Thyroid gland (tissue), 4 donors: Measurements from ENCODE around the gene KDF1. TPM values are rescaled to one million over a fixed set of nuclear protein-coding genes. Genes with fewer than 3 reads are reported as not detected.

Experiments used
- DNase-seq, 2 donors: peaks; one replicate each; pipeline ENCODE4 v3.0.0-alpha.2; 2019
- H3K27ac ChIP-seq, 3 donors: fragments of 200-600 bp; sonication (generic); 1 replicate in 2 of 3; 2 replicates in 1 of 3; pipeline ENCODE4 v1.5.1; 2016 to 2019; ENCODE audit warnings: mild to moderate bottlenecking in 1 of 3, moderate library complexity in 1 of 3
- H3K27me3 ChIP-seq: fragments of 200-600 bp; sonication (generic); one replicate; pipeline ENCODE4 v1.5.1; 2019
- H3K36me3 ChIP-seq, 2 donors: fragments of 200-600 bp; sonication (generic); one replicate each; pipeline ENCODE4 v1.5.1; 2016 to 2019
- H3K4me1 ChIP-seq, 2 donors: fragments of 200-600 bp; sonication (generic); one replicate each; pipeline ENCODE4 v1.5.1; 2017 to 2019
- H3K4me3 ChIP-seq, 3 donors: fragments of 200-600 bp; sonication (generic); replicated peaks in 1 of 3; 1 replicate in 2 of 3; 2 replicates in 1 of 3; pipeline ENCODE4 v1.5.1; 2016; ENCODE audit warnings: mild to moderate bottlenecking in 1 of 3
- H3K9me3 ChIP-seq: fragments of 200-600 bp; sonication (generic); one replicate; pipeline ENCODE4 v1.5.1; 2017
- POLR2A ChIP-seq, 2 donors: fragments of 450-650 bp; IDR thresholded peaks; one replicate each; pipeline ENCODE4 v1.6.1; 2017; ENCODE audit warnings: antibody characterized with exemption in 2 of 2, mild to moderate bottlenecking in 2 of 2, moderate library complexity in 1 of 2
- WGBS, 2 donors: methylation state at CpG; one replicate each; pipeline ENCODE4 v1.1.5; 2017; 5-methylcytosine and 5-hydroxymethylcytosine counted together
- intact Hi-C: fragments of 100-400 bp; cut with DNase I; formaldehyde crosslinking; loops from one replicate; pipeline ENCODE4 v1.15.1; 2023
- total RNA-seq, 4 donors: library from RNA; depleted of rRNA; stranded (reverse); fragments of >200 nt; gene quantifications; one replicate each; pipeline ENCODE4 v1.2.3, GENCODE V29; 2016
- TF ChIP-seq, protein P1 (sequence below), 6 experiments: fragments of 200-600 bp in 3 of 6; fragments of 450-650 bp in 3 of 6; sonication (generic) in 3 of 6; IDR thresholded peaks; one replicate each; pipeline ENCODE4 v1.5.1; 2016 to 2019; ENCODE audit warnings: antibody characterized with exemption in 6 of 6, mild to moderate bottlenecking in 2 of 6, inconsistent platforms in 1 of 6, moderate library complexity in 1 of 6

KDF1 gene
- total RNA-seq, 4 donors from 2014 or later = 13.2 to 30.3 (median 22.6) TPM

DNA sequence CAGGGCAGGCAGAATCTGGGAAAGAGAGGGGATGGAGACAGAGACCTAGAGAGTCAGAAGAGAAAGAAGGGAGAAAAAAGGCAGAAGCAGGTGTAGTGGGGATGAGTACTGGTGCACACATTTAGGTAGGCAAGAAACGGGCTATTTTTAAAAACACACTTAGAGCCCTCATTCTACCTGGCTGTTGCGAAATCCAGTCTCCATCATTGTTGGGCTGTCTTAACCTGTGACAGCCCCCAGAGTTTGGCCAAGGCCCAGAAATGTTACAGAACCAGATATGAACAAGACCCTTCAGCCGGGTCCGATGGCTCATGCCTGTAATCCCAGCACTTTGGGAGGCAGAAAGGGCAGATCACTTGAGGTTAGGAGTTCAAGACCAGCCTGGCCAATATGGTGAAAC, 12.6 kb upstream of the KDF1 start:
- intact Hi-C loops = no loop called here
- Histone ChIP-seq H3K27ac (no peak overlapping the region), H3K9me3 (no peaks in the 10 kb centered on the region), H3K4me3 (no peak overlapping the region), H3K27me3 (no peaks in the 10 kb centered on the region), H3K36me3 (no peaks in the 10 kb centered on the region), H3K4me1 (no peaks in the 10 kb centered on the region)
- DNase-seq = no peak
- WGBS, 2 donors = 81 to 92% methylated on average over 4 of the region's 4 CpGs
- no peak for TF ChIP-seq POLR2A (IDR thresholded peaks at IDR 0.05)
- TF ChIP-seq, protein P1, sequence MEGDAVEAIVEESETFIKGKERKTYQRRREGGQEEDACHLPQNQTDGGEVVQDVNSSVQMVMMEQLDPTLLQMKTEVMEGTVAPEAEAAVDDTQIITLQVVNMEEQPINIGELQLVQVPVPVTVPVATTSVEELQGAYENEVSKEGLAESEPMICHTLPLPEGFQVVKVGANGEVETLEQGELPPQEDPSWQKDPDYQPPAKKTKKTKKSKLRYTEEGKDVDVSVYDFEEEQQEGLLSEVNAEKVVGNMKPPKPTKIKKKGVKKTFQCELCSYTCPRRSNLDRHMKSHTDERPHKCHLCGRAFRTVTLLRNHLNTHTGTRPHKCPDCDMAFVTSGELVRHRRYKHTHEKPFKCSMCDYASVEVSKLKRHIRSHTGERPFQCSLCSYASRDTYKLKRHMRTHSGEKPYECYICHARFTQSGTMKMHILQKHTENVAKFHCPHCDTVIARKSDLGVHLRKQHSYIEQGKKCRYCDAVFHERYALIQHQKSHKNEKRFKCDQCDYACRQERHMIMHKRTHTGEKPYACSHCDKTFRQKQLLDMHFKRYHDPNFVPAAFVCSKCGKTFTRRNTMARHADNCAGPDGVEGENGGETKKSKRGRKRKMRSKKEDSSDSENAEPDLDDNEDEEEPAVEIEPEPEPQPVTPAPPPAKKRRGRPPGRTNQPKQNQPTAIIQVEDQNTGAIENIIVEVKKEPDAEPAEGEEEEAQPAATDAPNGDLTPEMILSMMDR (IDR thresholded peaks at IDR 0.05) = no peak

- Histone ChIP-seq H3K27me3 (no peaks in the 10 kb centered on the region), H3K4me1 (no peaks in the 10 kb centered on the region), H3K36me3 (no peaks in the 10 kb centered on the region), H3K4me3 (no peak overlapping the region), H3K9me3 (no peaks in the 10 kb centered on the region), H3K27ac (no peak overlapping the region)
- TF ChIP-seq POLR2A (IDR thresholded peaks at IDR 0.05) = no peak
- TF ChIP-seq, protein P1 (IDR thresholded peaks at IDR 0.05) = no peak
- no peak for DNase-seq
- intact Hi-C loops = no loop called here
- 41 to 47% methylated on average over 6 of the region's 6 CpGs for WGBS, 2 donors
These were observed 12.1 kb upstream of the KDF1 start for GRCh38 chr1:26972390-26972789.

GRCh38 chr1:26971590-26971989, 11.3 kb upstream of the KDF1 start:
- Histone ChIP-seq H3K9me3 (no peaks in the 10 kb centered on the region), H3K4me3 (no peak overlapping the region), H3K4me1 (no peaks in the 10 kb centered on the region), H3K27ac (no peak overlapping the region), H3K36me3 (no peaks in the 10 kb centered on the region), H3K27me3 (no peaks in the 10 kb centered on the region)
- intact Hi-C loops = no loop called here
- DNase-seq = no peak
- TF ChIP-seq, protein P1 (IDR thresholded peaks at IDR 0.05) = no peak
- TF ChIP-seq POLR2A (IDR thresholded peaks at IDR 0.05) = no peak
- 77 to 100% methylated on average over 3 of the region's 3 CpGs for WGBS, 2 donors

GRCh38 chr1:26970810-26971209, 10.5 kb upstream of the KDF1 start:
- no peak for DNase-seq
- H3K27ac ChIP-seq = no peak overlapping the region
- H3K27me3 ChIP-seq = no peaks in the 10 kb centered on the region
- no peaks in the 10 kb centered on the region for H3K36me3 ChIP-seq
- no peaks in the 10 kb centered on the region for H3K9me3 ChIP-seq
- TF ChIP-seq, protein P1 (IDR thresholded peaks at IDR 0.05) = no peak
- TF ChIP-seq POLR2A (IDR thresholded peaks at IDR 0.05) = no peak
- no peaks in the 10 kb centered on the region for H3K4me1 ChIP-seq
- WGBS, 2 donors = 74 to 79% methylated on average over 7 of the region's 7 CpGs
- intact Hi-C loops = no loop called here
- H3K4me3 ChIP-seq = no peak overlapping the region

- no peak for TF ChIP-seq POLR2A (IDR thresholded peaks at IDR 0.05)
- TF ChIP-seq, protein P1 (IDR thresholded peaks at IDR 0.05) = no peak
- Histone ChIP-seq H3K4me1 (peaks cover 5% of the 10 kb centered on the region in 2 donors), H3K27me3 (no peaks in the 10 kb centered on the region), H3K27ac (no peak overlapping the region), H3K36me3 (no peaks in the 10 kb centered on the region), H3K4me3 (no peak overlapping the region), H3K9me3 (no peaks in the 10 kb centered on the region)
- no peak for DNase-seq
- intact Hi-C loops = no loop called here
- 93 to 94% methylated on average over 9 of the region's 9 CpGs for WGBS, 2 donors
These were observed 5.4 kb upstream of the KDF1 start for GRCh38 chr1:26965628-26966027.
